Measurements from ENCODE around the gene PRKCE. TPM values are rescaled to one million over a fixed set of nuclear protein-coding genes. Genes with fewer than 3 reads are reported as not detected.

The PRKCE gene
- total and polyA plus RNA-seq, 2 of the 8 experiments (the other 6 are each of a cell fraction or from before 2014, with no cell fraction given), result 0.54 to 2.1 TPM

GRCh38 chr2:46009772-46010171, 358.3 kb downstream of the PRKCE start:
- no peaks in the 10 kb centered on the region for H4K20me1 ChIP-seq (replicated peaks in 1 of 2; ENCODE audit: control insufficient read depth in 1 of 2, insufficient read depth in 2 of 2, low read length in 2 of 2)
- no peaks in the 10 kb centered on the region for H3K36me3 ChIP-seq (ENCODE audit: control insufficient read depth in 2 of 4, insufficient read depth in 4 of 4, low read length in 3 of 4)
- no peak overlapping the region for H3K4ac ChIP-seq (replicated peaks; ENCODE audit: insufficient read length, low read depth, low read length)
- no peak overlapping the region for H3K56ac ChIP-seq (replicated peaks; ENCODE audit: insufficient read length, low read depth, low read length)
- POLR2A ChIA-PET (ENCODE audit: partially characterized antibody), result no interaction called here
- CTCF ChIA-PET (ENCODE audit: partially characterized antibody), result interaction anchor here (1.0 to 2.3 kb wide), 8 partner anchors 9 to 447 kb away, joined by 3 to 25 read pairs (median 6); no protein-coding TSS in a partner anchor
- no peak overlapping the region for H4K91ac ChIP-seq (replicated peaks; ENCODE audit: insufficient read length, low read length)
- H3K18ac ChIP-seq (ENCODE audit: extremely low read depth, low read length), result no peak overlapping the region
- no peaks in the 10 kb centered on the region for H3K27me3 ChIP-seq (replicated peaks in 1 of 4; ENCODE audit: control insufficient read depth in 3 of 4, extremely low read depth in 1 of 4, insufficient read depth in 3 of 4, low read length in 3 of 4)
- H2BK5ac ChIP-seq (ENCODE audit: low read depth, low read length), result no peak overlapping the region
- no peaks in the 10 kb centered on the region for H3K79me2 ChIP-seq (ENCODE audit: control insufficient read depth in 1 of 2, insufficient read depth in 2 of 2, low read length in 2 of 2)
- H2BK20ac ChIP-seq (ENCODE audit: low read length), result no peak overlapping the region
- no peak overlapping the region for H2BK12ac ChIP-seq (ENCODE audit: low read depth, low read length)
- H3K4me2 ChIP-seq (ENCODE audit: insufficient read depth in 1 of 2, low read depth in 2 of 2, low read length in 2 of 2), result no peak overlapping the region
- no peak overlapping the region for H2BK120ac ChIP-seq (replicated peaks; ENCODE audit: low read depth, low read length)
- no peaks in the 10 kb centered on the region for H3K9me3 ChIP-seq (ENCODE audit: insufficient read depth in 2 of 2, low read depth in 1 of 2, low read length in 1 of 2)
- H3K4me1 ChIP-seq (replicated peaks in 1 of 4; ENCODE audit: control insufficient read depth in 3 of 4, insufficient read depth in 4 of 4, low read length in 3 of 4), result peaks cover 0 to 3% (median 0%) of the 10 kb centered on the region in 4 experiments; a peak in 2 of 7 replicates
- no peaks in the 10 kb centered on the region for H3K23me2 ChIP-seq (ENCODE audit: low read depth, low read length)
- H3K27ac ChIP-seq (ENCODE audit: low read depth, low read length), result no peak overlapping the region
- WGBS, 2 experiments (ENCODE audit: extremely low coverage in 1 of 2, insufficient coverage in 1 of 2, insufficient read length in 1 of 2, insufficient replicate concordance in 2 of 2, low coverage in 1 of 2, low lambda C conversion rate in 2 of 2, missing lambda C conversion rate in 1 of 2), result 90% methylated on average over 2 of the region's 2 CpGs; no CpG with 5 or more reads in 1 of the 2 experiments
- H4K8ac ChIP-seq (ENCODE audit: extremely low read depth, insufficient read depth, low read length), result no peak overlapping the region
- no peak overlapping the region for H4K5ac ChIP-seq (ENCODE audit: insufficient read length, low read depth, low read length)
- no peak overlapping the region for H3K14ac ChIP-seq (ENCODE audit: insufficient read length)
- H3K9ac ChIP-seq (replicated peaks in 1 of 4; ENCODE audit: extremely low read depth in 1 of 4, low read depth in 3 of 4, low read length in 3 of 4), result no peak overlapping the region
- FAIRE-seq (no peak), DNase-seq (ENCODE audit: low read depth in 1 of 2, low spot score in 2 of 2) (no peak)
- H2AFZ ChIP-seq (ENCODE audit: low read length), result no peak overlapping the region
- H2BK15ac ChIP-seq (ENCODE audit: low read length), result no peak overlapping the region
- no peak overlapping the region for H3K23ac ChIP-seq (ENCODE audit: insufficient read length)
- no peak overlapping the region for H3K4me3 ChIP-seq (ENCODE audit: extremely low read depth in 1 of 4, insufficient read depth in 2 of 4, low read depth in 3 of 4, low read length in 4 of 4)
- no peak overlapping the region for H2AK5ac ChIP-seq (ENCODE audit: low read depth, low read length)
- H3K79me1 ChIP-seq (ENCODE audit: low read depth, low read length), result no peaks in the 10 kb centered on the region
- no peak for TF ChIP-seq HDAC6 (IDR thresholded peaks at IDR 0.05; ENCODE audit: low read depth, low read length)
- no peak for TF ChIP-seq RXRA (IDR thresholded peaks at IDR 0.05; ENCODE audit: insufficient read depth, low read depth, low read length)
- no peak for TF ChIP-seq SIX5 (IDR thresholded peaks at IDR 0.05; ENCODE audit: low read depth, low read length)
- no peak for TF ChIP-seq CREB1 (IDR thresholded peaks at IDR 0.05)
- no peak for TF ChIP-seq CTCF (IDR thresholded peaks at IDR 0.05; ENCODE audit: control extremely low read depth in 1 of 3, insufficient read depth in 1 of 3, low read depth in 1 of 3, low read length in 3 of 3)
- TF ChIP-seq SP2 (IDR thresholded peaks at IDR 0.05; ENCODE audit: low read length), result no peak
- no peak for TF ChIP-seq E2F6 (IDR thresholded peaks at IDR 0.05)
- TF ChIP-seq CTBP2 (IDR thresholded peaks at IDR 0.05; ENCODE audit: borderline replicate concordance, insufficient read depth, insufficient read length, low read length), result no peak
- TF ChIP-seq SIN3A (conservative IDR thresholded peaks at IDR 0.05 in 1 of 2, IDR thresholded peaks at IDR 0.05 in 1 of 2; ENCODE audit: low read depth in 1 of 2, low read length in 2 of 2), result no peak
- TF ChIP-seq TEAD4 (IDR thresholded peaks at IDR 0.05; ENCODE audit: low read depth, low read length), result no peak
- no peak for TF ChIP-seq NRF1 (IDR thresholded peaks at IDR 0.05; ENCODE audit: low read depth, low read length)
